ENCODE measurements around the gene RIN3.

The RIN3 gene

DNA sequence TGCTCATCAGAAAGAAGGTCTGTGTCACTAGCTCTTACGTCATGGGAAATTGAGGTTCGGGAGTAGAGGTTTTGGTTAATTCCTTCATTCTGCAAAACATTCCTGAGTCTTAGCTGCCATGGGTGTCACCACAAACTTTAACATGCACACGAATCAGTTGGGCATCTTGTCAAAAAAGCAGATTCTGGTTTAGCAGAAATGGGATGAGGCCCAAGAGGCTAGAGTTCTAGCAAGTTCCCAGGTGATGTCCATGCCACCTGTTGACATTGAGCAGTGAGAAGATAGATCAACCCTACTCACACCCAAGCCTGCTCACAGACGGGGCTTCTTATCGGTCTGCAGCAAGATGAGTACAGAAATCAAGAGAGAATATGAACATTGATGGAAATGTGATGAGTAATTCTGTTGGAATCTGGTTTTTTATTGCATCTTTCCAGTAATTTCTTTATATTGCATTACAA, 11.7 kb upstream of the RIN3 start:
- peak in 3 of 42 donors; percentile 2 to 26 (median 18) for DNase-seq
- intact Hi-C loops (cut with DNase I): no loop called here

DNA sequence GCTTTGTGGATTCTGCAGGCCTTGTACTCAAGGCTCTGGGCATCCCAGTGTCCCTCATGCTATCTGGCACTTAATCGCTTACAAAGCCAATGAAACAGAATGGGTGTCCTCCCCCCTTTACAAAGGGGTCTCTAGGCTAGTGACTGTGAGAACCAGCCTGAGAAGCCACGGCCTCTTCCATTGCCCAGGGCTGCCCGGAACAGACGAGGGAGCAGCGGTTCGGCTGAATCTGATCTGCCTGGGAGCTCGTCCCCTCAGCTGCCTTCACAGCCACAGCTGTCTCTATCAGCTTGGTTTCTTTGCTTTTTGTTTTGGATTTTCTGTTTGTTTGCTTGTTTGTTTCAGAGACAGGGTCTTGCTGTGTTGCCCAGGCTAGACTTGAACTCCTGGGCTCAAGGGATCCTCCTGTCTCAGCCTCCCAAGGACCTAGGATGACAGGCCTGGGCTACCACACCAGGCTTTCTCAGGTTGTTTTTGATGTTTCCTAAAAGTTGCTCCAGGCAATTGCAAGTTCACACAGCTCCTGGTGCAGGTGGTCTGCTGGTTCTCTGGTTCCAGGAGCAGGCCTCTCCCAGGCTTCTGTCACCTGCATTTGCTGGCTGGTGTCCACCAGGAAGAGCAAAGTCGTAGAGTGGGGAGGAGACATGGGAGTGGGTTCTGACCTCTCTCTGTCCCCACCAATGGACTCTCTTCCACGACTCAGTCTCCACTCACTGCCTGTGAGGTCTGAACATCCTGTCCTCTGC, 10.9 kb upstream of the RIN3 start:
- DNase-seq: peak in 6 of 42 donors; percentile 4 to 25 (median 9)
- intact Hi-C loops (cut with DNase I): no loop called here

DNA sequence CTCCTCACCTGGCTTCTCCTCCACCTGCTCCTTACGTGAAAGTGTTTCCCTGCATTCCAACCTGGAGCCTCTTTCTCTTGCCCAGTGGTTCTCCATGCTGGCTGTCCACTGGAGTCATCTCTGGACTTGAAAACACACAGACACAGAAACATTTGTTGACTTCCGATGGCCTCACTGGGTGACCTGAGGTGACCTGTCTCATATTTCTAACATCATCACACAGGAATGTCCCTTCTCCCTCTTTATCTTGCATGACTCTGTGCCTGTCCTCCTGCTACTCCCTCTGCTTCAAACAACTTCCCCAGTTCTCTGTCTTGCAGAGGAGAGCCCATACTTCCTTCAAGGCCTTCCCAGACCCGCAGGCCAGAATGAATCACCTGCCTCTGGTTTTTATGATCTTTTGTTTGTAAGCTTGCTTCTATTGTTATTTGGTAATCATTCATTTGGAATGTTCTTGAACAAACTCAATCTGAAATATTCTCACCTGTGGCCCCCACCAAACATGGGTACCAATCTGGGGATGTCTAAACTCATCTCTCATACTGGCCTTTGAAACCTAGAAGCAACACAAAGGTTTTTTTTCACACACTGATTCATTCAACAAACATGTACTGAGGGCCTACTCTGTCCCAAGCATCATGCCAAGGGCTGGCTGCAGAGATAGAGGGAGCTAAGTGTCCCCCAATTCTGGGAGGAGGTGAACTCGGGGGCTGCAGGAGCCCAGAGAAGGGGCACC, 9.7 kb upstream of the RIN3 start:
- DNase-seq: peak in 3 of 42 donors; percentile 1 to 15 (median 2)
- intact Hi-C loops (cut with DNase I): no loop called here

DNA sequence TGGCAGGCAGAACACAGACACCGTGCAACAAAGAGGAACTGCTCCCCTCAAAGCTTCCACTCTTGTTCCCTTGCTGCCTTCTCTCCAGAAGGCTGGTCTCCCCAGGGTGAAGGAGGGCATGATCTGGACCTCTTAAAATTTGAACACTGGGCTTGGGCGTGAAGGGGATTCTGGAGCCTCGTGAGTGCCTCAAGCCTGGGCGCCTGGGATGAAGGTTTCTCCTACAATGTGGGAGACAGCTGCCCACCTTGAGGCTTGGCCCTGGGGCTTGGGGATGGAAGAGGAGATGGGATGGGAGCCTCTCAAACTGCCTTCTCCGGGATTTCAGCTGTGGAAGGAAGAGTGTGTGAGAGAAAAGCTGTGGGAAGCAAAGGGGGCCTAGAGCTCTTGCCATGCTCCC, 7.8 kb upstream of the RIN3 start:
- peak in 2 of 42 donors; percentile 1 to 7 for DNase-seq
- intact Hi-C loops (cut with DNase I): no loop called here

DNA sequence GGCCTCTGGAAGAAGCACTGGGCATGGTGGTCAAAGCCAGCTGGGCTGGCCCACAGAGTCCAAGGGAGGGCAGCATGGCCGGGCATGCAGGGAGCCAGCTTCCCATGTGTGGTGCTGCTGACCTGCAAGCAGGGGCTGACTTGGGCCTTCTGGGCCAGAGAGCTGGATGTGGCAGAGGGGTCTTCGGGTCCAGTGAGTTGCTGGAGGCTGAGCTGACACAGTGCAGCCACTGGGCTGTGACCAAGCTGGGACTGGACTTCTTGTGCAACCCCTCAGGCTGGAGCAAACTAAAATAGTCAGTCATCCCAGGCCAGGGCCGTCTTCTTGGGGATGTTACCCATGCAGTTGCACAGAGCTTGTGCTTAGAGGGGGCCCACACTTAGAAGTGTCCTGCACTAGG, 7.3 kb upstream of the RIN3 start:
- DNase-seq: peak in 2 of 42 donors; percentile 10 to 13
- intact Hi-C loops (cut with DNase I): no loop called here

DNA sequence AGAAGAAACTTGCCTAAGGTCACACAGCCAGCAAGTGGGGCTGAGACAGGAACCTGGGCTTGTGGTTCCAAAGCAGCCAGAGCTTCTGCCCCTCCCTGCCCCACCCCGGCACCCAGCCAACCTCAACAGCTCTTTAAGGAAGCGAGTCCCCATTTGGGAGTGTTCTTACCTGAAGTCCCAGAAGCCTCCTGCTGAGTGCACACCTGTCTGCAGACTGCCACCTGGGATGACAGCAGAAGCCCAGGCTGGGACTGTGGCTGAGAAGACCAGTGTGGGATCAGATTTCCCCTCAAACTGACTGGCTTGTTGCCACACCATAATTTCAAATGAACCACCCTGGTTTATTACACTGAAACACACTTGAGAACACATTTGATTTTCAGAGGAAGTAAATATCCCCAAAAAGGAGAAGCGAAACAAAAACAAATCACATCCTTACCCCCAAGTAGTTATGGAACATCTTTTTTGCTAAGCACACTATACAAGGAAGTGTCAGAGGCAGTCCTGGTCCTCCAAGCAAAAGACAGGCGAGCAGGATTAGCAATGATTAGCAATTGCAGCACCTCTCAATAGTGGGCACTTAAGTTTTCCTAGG, 6.3 kb upstream of the RIN3 start:
- intact Hi-C loops (cut with DNase I): no loop called here
- DNase-seq: peak in 3 of 42 donors; percentile 17 to 52 (median 32)

DNA sequence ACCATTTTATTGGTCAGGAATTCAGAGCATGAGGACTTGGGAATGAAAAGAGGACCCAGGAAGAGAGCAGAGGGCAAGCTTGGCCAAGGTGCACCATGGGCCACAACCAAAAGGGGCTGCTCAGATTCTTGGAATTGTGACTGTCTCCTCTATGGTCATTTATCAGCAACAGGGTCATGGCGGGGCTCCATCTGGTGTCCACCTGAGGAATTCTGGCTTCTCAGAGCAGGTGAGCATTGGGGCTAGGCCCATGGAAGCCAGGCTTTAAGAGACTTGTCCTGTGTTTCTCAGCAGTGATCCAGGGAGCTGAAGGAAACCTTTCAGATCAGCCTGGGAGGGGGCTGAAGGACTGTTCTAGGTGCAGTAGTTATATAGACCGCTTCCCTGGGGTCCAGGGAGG, 2.6 kb upstream of the RIN3 start:
- intact Hi-C loops (cut with DNase I): no loop called here

DNA sequence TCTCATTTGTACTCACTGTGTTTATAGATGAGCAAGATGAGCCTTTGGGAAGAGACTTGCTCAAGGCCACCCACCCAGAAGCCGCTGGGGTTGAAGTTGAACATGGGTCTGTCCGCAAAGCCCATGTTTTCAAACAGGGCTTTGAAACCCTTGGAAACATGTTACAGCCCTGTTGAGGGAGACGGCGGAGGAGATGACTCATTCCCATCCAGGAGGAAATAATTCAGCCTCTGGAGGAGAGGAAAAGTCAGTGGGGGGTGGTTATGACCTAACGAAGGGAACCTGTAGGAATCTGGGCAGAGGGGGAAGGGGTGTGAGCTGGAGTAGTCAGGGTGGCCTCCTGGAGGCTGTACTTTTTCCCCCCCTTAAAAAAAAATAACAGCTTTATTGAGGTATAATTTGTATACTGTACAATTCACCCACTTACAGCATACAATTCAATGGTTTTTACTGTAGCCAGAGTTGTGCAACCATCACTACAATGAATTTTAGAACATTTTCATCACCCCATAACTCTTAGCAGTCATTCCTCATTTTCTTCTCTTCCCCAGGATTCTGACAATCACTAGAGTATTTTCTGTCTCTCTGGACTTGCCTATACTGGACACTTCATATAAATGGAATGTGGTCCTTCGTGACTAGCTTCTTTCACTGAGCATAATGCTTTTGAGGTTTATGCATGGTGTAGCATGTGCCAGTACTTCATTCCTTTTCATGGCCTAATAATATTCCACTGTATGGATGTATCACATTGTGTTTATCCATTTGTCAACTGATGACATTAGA, 1.9 kb upstream of the RIN3 start:
- DNase-seq: peak in 2 of 42 donors; percentile 2 to 5
- intact Hi-C loops (cut with DNase I): no loop called here

More for the DNA sequence above, 2.6 kb upstream of the RIN3 start:
- DNase-seq: peak in 2 of 42 donors; percentile 14 to 16

DNA sequence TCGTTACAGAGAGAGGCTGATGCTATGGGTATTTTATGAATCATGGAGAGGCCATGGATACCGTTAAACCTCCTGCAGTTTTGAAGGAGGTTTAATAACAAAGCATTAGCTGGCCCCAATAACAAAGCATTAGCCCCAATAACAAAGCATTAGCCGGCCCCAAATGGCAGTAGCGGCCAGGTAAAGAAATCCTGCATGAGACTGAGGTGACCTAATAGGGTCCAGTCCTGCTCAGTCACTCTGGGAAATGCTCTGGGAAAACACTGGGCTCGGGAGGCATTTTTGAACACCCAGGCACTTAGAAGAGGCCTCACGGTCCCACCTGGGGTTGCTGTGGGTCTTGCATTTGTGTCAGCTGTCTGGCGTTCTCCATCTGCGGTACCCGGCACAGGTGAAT, 776 bp upstream of the RIN3 start:
- intact Hi-C loops (cut with DNase I): no loop called here
- peak in 1 of 42 donors; percentile 2 for DNase-seq

DNA sequence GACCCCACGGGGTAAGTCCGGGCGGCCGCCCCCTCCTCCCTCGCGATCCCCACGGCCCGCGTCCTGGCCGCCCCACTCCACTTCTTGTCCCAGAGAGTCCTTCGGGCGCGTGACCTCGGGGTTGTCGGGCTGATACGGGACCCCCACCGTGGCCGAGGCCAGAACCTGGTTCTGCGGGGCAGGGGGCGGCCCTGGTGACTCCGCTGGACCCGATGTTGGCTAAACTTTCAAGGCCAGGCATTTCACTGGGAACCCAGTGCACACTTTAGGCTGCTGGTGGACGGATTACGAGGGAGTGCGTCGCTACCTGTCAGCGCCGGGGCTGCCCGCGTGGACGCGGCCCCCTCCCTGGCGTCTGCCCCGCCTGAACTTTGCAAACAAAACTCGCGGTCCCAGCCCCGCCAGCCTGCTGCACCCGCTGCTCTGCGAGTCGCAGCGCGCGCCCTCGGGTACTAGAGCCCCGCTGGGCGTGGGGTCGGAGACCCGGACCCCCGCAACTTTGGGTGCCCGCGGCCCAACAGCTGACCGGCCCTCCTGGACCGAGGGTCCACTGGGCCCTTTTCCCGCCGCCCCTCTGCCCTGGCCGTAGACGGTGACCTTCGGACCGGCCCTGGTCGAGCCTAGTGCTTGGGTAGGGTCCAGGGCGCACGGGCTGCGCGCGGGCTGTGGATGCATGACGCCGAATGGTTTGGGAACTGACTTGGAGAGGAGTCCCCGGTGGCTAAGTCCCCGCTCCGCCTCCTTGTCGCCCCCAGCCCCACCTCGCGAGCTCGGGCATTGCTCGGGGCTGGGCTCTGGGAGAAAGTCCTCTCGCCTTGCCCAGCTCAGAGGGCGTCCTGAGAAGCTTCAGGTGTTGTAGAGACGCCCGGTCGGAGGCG, 624 bp downstream of the RIN3 start:
- intact Hi-C loops (cut with DNase I): no loop called here

DNA sequence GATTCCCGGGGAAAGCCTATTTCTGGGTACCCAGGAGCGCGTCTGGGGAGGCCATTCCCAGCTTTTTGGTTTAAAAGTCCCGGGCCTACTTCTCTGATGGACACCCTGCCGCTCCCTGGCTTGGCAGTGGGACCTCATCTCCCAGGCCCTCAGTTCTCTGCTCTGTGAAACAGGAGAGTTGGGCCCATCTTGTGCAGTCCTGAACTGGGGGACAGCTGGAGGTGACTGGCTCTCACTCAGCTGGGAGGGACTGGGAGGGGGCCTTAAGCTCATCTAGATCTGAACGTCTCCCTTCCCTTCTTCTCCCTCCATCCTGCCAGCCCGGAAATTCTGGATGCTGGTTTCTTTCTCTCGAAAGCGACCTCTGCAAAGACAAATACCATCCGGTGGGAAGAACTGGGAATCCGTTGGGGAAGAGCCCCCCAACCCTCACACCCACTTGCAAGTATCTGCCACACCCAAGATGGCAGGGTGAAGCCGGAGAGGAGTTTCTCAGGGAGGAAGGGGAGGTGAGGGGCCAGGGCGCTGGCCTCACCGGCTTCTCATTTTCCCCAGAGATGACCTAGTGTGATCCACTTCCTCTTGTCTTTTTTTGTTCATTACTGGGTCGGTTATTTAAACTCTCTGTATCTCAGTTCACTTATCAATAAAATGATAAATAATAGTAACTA, 1.4 kb downstream of the RIN3 start:
- intact Hi-C loops (cut with DNase I): no loop called here
- peak in 3 of 42 donors; percentile 20 to 36 (median 34) for DNase-seq

More for the DNA sequence above, 624 bp downstream of the RIN3 start:
- peak in 3 of 42 donors; percentile 26 to 41 (median 35) for DNase-seq

DNA sequence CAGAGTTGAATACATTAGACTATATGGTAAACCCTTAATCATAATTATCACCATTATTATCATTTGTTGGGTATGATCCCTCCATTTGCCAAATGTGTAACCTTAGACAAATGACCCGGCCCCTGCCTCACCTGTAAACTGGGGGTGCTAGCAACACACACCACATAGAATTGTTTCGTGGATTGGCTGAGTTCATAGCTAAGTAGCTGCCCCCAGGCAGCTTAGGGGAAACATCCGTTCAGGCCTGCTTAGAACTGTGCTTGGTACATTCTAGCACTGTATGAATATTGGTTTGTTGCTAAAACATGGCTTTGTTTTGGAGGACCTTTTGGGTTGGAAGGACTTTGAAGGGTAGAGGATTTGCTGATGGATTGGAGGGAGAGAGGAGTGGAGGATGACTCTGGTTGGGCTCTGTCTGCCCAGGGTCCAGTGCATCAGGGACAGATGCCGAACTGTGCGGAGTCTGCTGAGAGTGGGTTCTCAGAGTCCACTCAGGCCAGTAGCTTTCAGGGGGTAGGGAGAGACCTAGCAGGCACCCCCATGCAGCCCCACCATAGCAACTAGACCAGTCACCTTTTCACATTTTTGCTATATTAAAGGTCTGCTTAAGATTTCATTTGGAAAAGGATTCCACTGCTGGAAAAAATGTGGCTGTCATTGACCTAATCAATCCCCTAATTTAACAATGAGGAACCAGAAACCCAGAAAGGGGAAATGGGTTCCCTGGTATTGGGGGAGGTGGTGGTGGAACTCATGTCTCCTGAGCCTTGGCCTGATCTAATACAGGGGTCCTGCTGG, 2.2 kb downstream of the RIN3 start:
- DNase-seq: peak in 3 of 42 donors; percentile 28 to 34 (median 33)
- intact Hi-C loops (cut with DNase I): no loop called here

DNA sequence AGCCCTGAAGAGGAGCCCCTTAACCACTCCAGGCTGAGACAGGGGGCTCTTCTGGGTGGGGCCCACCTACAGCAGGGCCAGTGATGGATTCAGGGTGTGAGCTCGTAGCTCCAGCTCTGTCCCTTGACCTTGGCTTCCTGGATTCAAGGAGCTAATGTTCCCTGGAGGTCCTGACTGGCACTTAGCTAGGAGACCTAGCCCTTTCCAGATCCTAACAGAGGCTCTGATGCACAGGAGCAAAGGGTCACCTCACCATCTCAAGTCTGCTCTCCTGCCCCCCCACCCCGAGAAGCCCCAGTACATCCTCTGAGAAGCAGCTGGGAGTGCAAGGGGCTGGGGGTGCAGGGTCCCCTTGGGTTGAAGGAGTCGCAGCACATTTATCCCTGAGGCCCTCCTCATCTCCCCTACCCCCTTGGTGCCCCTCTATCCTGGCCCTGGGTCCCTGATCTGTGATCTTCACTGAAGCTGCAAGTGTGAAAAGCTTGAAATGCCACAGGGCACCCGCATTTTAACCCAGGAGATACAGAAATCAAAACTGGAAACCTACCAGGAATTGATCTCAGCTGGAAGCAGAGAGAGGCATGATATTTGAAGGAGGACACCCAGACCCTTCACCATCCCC, 2.9 kb downstream of the RIN3 start:
- peak in 2 of 42 donors; percentile 10 to 25 for DNase-seq
- intact Hi-C loops (cut with DNase I): no loop called here

DNA sequence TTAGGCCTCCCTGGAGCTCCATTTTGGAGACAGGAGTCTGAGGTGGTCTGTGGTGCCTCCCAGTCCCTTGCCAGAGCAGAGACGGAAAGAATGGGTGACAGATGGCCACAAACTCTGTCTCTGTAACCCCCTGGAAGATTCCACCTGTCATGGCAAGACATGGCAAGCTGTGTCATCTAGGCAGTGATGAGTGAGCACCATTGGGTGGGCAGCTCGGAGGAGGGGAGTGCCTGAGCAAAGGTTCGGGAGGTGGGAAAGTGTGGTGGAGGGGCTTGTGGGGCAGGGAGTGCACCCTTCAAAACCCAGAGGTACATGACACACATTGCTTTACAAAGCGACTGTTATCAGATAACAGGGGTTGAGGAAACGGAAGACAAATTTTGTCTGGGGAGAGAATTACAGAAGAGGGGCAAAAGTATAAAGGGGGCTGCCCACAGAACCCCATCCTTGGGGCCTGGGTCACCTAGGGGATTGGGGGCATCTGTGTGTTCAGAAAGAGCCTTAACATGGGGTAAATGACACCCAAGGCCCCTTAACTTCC, 3.5 kb downstream of the RIN3 start:
- intact Hi-C loops (cut with DNase I): no loop called here

DNA sequence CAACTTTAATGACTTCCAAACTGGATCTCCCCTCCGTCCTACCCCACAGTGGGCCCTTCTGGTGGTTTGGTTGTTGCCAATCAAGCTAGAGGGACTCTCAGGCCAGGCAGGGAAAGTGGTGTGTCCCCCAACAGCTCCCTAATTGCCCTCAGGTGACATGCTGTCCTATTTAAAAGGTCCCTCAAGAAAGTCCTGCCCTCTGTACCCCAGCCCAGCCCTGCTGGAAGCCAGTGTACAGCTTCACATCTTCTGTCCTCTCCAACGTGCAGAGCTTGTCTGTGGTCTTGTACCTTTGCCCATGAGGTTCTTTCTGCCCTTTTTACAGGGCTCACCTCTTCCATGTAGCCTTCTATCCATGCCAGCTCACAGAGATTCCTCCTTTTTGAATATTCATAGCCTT, 4.2 kb downstream of the RIN3 start:
- intact Hi-C loops (cut with DNase I): no loop called here
- peak in 3 of 42 donors; percentile 6 to 27 (median 11) for DNase-seq

More for the DNA sequence above, 3.5 kb downstream of the RIN3 start:
- DNase-seq: peak in 2 of 42 donors; percentile 7 to 12
